PC-3 (cell line): ENCODE measurements around the gene SLAMF6. TPM values are rescaled to one million over a fixed set of nuclear protein-coding genes. Genes with fewer than 3 reads are reported as not detected.

Source experiments
- ATAC-seq: fragments of 200-7000 bp; cut with Tn5 transposase; 2 replicates; pipeline ENCODE4 v1.9.1; 2020; ENCODE audit warnings: mild to moderate bottlenecking, moderate library complexity
- BruUV-seq: library from RNA; stranded (reverse); fragments of 400-500 nt; replicated peaks from 2 replicates; lab custom pipeline; 2021; lab: Mats Ljungman, UMichigan
- CTCF ChIA-PET: fragments of 300-600 bp; sonication (Branson Sonifier 250); formaldehyde crosslinking; loops from one replicate; lab custom pipeline; 2022; ENCODE audit warnings: antibody characterized with exemption; lab: Charles Lee
- POLR2A ChIA-PET: fragments of 300-600 bp; sonication (Branson Sonifier 250); formaldehyde crosslinking; loops from one replicate; lab custom pipeline; 2022; ENCODE audit warnings: antibody characterized with exemption; ENCODE audit not compliant: unreplicated experiment; lab: Charles Lee
- DNase-seq: peaks from one replicate; pipeline ENCODE4 v3.0.0-alpha.2; 2015
- H2AFZ ChIP-seq: fragments of 300-600 bp; sonication (generic); 2 replicates; pipeline ENCODE4 v1.6.0; 2016; ENCODE audit warnings: antibody characterized with exemption, low read length
- H3F3A ChIP-seq: fragments of 300-600 bp; sonication (generic); one replicate; pipeline ENCODE4 v1.6.0; 2017; ENCODE audit warnings: antibody characterized with exemption, low read length, control low read depth, mild to moderate bottlenecking; ENCODE audit not compliant: unreplicated experiment
- H3K27ac ChIP-seq: fragments of 300-600 bp; sonication (generic); 2 replicates; pipeline ENCODE4 v1.5.1; 2016; ENCODE audit warnings: mild to moderate bottlenecking, low read length
- H3K27me3 ChIP-seq: fragments of 300-600 bp; sonication (generic); 2 replicates; pipeline ENCODE4 v1.6.1; 2016; ENCODE audit warnings: low read length, mixed read lengths
- H3K36me3 ChIP-seq: fragments of 300-600 bp; sonication (generic); 2 replicates; pipeline ENCODE4 v1.6.1; 2016; ENCODE audit warnings: low read depth, mixed run types, low read length, mixed read lengths
- H3K4me1 ChIP-seq: fragments of 300-600 bp; sonication (generic); 2 replicates; pipeline ENCODE4 v1.5.1; 2016; ENCODE audit warnings: low read length; ENCODE audit not compliant: insufficient read depth
- H3K4me2 ChIP-seq: fragments of 300-600 bp; sonication (generic); 2 replicates; pipeline ENCODE4 v1.6.0; 2016; ENCODE audit warnings: low read length
- H3K4me3 ChIP-seq: fragments of 300-600 bp; sonication (generic); 2 replicates; pipeline ENCODE4 v1.5.1; 2016; ENCODE audit warnings: mild to moderate bottlenecking, low read length, mixed read lengths
- H3K79me2 ChIP-seq: fragments of 300-600 bp; sonication (generic); 2 replicates; pipeline ENCODE4 v1.6.1; 2017; ENCODE audit warnings: low read length, mixed read lengths
- H3K9ac ChIP-seq: fragments of 300-600 bp; sonication (generic); 2 replicates; pipeline ENCODE4 v1.6.0; 2016; ENCODE audit warnings: mild to moderate bottlenecking, low read length
- H3K9me2 ChIP-seq: fragments of 300-600 bp; sonication (generic); replicated peaks from 2 replicates; pipeline ENCODE4 v1.6.1; 2016; ENCODE audit warnings: mixed run types, low read length, mixed read lengths
- H3K9me3 ChIP-seq: fragments of 300-600 bp; sonication (generic); 2 replicates; pipeline ENCODE4 v1.6.1; 2016; ENCODE audit warnings: low read length, mixed read lengths
- H4K20me1 ChIP-seq: fragments of 300-600 bp; sonication (generic); 2 replicates; pipeline ENCODE4 v1.6.1; 2016; ENCODE audit warnings: low read length, mixed read lengths
- EZH2 ChIP-seq: fragments of 300-600 bp; sonication (generic); IDR thresholded peaks from one replicate; pipeline ENCODE4 v1.6.1; 2017; ENCODE audit warnings: antibody characterized with exemption, mild to moderate bottlenecking, low read length; ENCODE audit not compliant: unreplicated experiment
- EZH2phosphoT487 ChIP-seq: fragments of 300-600 bp; sonication (generic); IDR thresholded peaks from 2 replicates; pipeline ENCODE4 v1.6.1; 2018; ENCODE audit warnings: mild to moderate bottlenecking, antibody characterized with exemption, low read length, borderline replicate concordance
- intact Hi-C: fragments of 100-400 bp; cut with micrococcal nuclease; formaldehyde crosslinking; loops from 2 replicates; pipeline ENCODE4 v1.9.0; 2023
- total RNA-seq: library from RNA; depleted of rRNA; stranded (reverse); fragments of >200 nt; gene quantifications from 2 replicates; pipeline ENCODE4 v1.2.3, GENCODE V29; 2014
- TF ChIP-seq, protein P1 (sequence below): fragments of 300-600 bp; sonication (generic); conservative IDR thresholded peaks from 2 replicates; pipeline ENCODE4 v1.5.1; 2017; ENCODE audit warnings: antibody characterized with exemption, low read depth, mild to moderate bottlenecking, low read length

The SLAMF6 gene
- total RNA-seq, 1 experiment from 2014 or later: not detected

DNA sequence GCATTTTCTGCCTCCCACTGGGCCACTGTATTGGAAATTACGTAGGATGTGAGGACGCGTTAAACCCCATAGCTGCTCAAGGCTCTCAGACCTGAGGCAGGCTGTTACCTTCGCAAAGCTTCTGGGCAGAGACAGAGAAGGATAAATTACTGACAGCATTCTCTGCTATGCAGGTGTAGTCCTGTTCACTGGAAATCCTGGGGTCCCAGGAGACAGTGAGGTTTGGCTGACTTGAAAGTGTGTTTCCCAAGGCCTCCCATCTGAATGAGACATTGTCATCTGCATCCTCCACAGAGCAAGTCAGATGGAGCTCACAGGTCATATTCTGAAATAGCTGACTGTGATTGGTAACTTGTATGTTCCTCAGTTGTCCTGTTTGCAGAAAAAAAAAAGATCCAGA is 32.0 kb downstream of the SLAMF6 start:
- Histone ChIP-seq H3K27me3 (peaks cover 78% of the 10 kb centered on the region), H3K4me1 (no peaks in the 10 kb centered on the region), H3K79me2 (no peaks in the 10 kb centered on the region), H3K27ac (no peak overlapping the region), H4K20me1 (no peaks in the 10 kb centered on the region), H2AFZ (no peak overlapping the region), H3K4me2 (no peak overlapping the region), H3K4me3 (no peak overlapping the region), H3K9me3 (no peaks in the 10 kb centered on the region), H3K9me2 (no peaks in the 10 kb centered on the region), H3F3A (no peaks in the 10 kb centered on the region), H3K9ac (no peak overlapping the region), H3K36me3 (no peaks in the 10 kb centered on the region)
- no peak for TF ChIP-seq EZH2phosphoT487
- TF ChIP-seq EZH2: no peak
- TF ChIP-seq, protein P1, sequence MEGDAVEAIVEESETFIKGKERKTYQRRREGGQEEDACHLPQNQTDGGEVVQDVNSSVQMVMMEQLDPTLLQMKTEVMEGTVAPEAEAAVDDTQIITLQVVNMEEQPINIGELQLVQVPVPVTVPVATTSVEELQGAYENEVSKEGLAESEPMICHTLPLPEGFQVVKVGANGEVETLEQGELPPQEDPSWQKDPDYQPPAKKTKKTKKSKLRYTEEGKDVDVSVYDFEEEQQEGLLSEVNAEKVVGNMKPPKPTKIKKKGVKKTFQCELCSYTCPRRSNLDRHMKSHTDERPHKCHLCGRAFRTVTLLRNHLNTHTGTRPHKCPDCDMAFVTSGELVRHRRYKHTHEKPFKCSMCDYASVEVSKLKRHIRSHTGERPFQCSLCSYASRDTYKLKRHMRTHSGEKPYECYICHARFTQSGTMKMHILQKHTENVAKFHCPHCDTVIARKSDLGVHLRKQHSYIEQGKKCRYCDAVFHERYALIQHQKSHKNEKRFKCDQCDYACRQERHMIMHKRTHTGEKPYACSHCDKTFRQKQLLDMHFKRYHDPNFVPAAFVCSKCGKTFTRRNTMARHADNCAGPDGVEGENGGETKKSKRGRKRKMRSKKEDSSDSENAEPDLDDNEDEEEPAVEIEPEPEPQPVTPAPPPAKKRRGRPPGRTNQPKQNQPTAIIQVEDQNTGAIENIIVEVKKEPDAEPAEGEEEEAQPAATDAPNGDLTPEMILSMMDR: no peak
- ChIA-PET CTCF (no interaction called here), POLR2A (no interaction called here)
- no peak for DNase-seq
- BruUV-seq: no TSS peak
- intact Hi-C loops: no loop called here
- no peak for ATAC-seq

DNA sequence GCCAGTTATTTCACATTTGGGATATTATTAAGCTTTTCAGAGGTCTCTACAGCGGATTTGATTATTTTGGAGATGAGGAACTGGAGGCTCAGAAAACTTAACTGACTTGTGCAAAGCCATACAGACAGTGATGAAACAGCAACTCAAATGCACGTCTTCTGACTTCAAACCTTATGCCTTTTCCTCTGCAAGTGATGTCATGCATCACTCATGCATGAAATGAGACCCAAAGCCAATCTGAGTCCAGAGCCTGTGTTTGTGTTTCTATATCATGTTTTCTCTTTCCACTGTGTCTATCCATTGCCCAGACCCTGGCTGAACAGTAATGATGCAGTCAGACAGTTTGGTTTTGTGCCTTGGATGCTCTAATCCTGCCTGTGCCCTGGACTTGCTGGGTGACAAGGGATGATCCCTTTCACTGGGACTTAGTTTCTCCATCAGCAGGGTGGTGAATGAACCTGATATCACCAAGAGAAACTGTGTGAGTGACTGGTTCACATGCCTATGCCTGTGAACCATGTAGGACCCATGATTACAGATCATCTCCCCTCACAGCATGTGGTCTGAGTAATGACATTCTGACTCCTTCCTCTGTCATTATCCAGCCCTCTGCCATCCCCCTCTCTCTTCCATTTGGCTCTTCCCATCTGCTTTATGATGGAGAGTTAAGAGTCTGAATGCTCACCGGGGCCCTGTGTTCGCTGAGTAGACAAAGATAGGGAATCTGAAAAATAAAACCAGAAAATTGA is 33.4 kb downstream of the SLAMF6 start:
- no peak overlapping the region for H3K4me2 ChIP-seq
- H3K9ac ChIP-seq: no peak overlapping the region
- peaks cover 81% of the 10 kb centered on the region for H3K27me3 ChIP-seq
- no peak overlapping the region for H3K27ac ChIP-seq
- ATAC-seq: no peak
- TF ChIP-seq, protein P1: no peak
- TF ChIP-seq EZH2 (no peak), EZH2phosphoT487 (no peak)
- H3K4me3 ChIP-seq: no peak overlapping the region
- H3K9me2 ChIP-seq: no peaks in the 10 kb centered on the region
- no peaks in the 10 kb centered on the region for H3K79me2 ChIP-seq
- no peaks in the 10 kb centered on the region for H4K20me1 ChIP-seq
- no peak overlapping the region for H2AFZ ChIP-seq
- no peaks in the 10 kb centered on the region for H3F3A ChIP-seq
- DNase-seq: no peak
- BruUV-seq: no TSS peak
- no peaks in the 10 kb centered on the region for H3K36me3 ChIP-seq
- H3K4me1 ChIP-seq: no peaks in the 10 kb centered on the region
- H3K9me3 ChIP-seq: no peaks in the 10 kb centered on the region
- ChIA-PET POLR2A (no interaction called here), CTCF (no interaction called here)
- intact Hi-C loops: no loop called here

DNA sequence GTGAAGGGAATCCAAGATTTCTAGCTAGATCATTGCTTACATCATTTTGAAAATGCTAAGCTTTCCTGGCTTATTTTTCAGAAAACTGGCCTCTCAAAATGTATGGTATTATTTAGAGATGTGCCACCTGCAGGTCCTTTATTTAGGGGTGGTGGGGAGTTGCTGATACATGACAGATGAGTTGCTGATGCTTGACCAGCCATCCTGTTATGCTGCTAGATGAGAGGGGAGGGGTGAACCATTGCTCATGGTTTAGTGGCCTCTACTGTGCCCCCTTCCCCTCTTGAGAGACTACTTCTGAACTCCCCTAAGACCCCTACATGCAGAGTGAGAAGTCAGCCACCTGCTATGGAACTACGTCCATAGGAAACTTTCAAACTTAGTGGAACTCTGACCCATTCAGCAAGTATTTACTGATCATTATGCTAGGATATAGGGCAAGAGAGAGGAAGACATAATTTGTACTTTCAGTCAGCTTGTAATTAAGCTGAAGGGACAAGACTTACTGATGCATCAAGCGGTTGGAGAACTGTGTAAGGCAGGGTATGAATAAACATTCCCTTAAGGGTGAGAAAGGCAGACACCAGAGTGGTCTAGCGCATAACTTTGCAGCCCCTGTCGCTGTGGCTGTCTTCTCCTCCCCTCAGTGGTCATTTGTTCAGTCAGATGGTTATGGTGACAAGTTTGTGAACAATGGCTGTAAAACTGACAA is 34.6 kb downstream of the SLAMF6 start:
- Histone ChIP-seq H3K4me1 (no peaks in the 10 kb centered on the region), H3K4me3 (no peak overlapping the region), H2AFZ (no peak overlapping the region), H3K36me3 (no peaks in the 10 kb centered on the region), H3K27me3 (peaks cover 87% of the 10 kb centered on the region), H3K9me3 (no peaks in the 10 kb centered on the region), H3K4me2 (no peak overlapping the region), H3K9ac (no peak overlapping the region), H4K20me1 (no peaks in the 10 kb centered on the region), H3K79me2 (no peaks in the 10 kb centered on the region), H3K9me2 (no peaks in the 10 kb centered on the region), H3K27ac (no peak overlapping the region), H3F3A (no peaks in the 10 kb centered on the region)
- POLR2A ChIA-PET: no interaction called here
- TF ChIP-seq, protein P1: no peak
- no peak for TF ChIP-seq EZH2phosphoT487
- no peak for TF ChIP-seq EZH2
- CTCF ChIA-PET: no interaction called here
- intact Hi-C loops: no loop called here
- ATAC-seq (no peak), DNase-seq (no peak)
- no TSS peak for BruUV-seq
